ENCODE results near the gene SLC35G4. TPM values are rescaled to one million over a fixed set of nuclear protein-coding genes. Genes with fewer than 3 reads are reported as not detected.

SLC35G4 gene
- total and polyA plus RNA-seq, 12 donors: not detected

DNA sequence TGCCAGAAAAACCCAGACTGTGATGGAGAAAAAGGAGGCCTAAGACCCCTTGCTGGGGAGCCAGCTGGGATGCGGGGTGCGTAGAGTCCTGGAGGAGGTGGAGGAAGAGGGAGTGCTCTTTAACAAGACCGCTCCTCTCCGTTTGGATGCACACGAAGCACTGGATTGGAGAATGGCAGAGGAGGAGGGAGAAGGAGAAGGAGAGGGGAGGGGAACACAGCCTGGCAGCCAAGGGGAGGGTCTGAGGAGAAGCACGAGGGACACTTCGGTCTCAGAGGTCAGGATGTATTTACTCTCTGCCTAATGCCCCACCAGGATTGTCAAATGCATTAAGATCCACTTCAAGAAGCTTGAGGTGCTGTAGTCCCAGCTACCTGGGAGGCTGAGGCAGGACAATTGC is 42.0 kb upstream of the SLC35G4 start:
- H3K27me3 ChIP-seq: no peaks in the 10 kb centered on the region
- TF ChIP-seq CTCF (IDR thresholded peaks at IDR 0.05) (no peak), POLR2A (IDR thresholded peaks at IDR 0.05) (no peak)
- no peaks in the 10 kb centered on the region for H3K9me3 ChIP-seq (replicated peaks in 1 of 3)
- 73 to 78% (median 77%) methylated on average over 7 of the region's 7 CpGs for WGBS, 4 donors
- no peak overlapping the region for H3K27ac ChIP-seq
- intact Hi-C loops (cut with DNase I): no loop called here
- H3K4me3 ChIP-seq: no peak overlapping the region
- no peaks in the 10 kb centered on the region for H3K4me1 ChIP-seq (replicated peaks in 1 of 2)
- no peak for DNase-seq
- no peaks in the 10 kb centered on the region for H3K36me3 ChIP-seq (replicated peaks in 1 of 2)

DNA sequence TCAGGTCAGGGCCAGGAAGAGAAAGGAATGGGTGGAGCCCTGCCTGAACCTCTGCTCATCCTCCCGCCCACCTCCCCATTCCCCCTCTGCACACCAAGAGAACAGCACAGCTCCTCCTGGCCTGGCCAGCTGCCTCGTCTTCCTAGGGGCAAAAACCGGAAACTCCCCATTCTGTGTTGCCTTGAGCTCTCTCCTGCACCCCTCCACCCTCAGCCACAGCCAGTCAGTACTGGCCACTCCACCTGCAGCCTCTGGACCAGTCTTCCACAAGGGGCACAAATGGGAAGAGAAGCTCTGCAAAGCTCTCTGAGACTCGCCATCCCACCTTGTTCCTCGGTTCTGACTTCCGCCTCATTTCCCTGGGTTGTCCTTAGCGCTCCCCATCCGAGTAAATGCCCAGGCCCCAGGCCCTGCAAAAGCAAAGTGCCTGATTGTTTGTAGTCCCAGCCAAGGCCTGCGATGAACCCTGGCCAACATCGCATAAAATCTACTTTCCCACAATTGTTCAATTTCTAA is 39.3 kb upstream of the SLC35G4 start:
- no peak for TF ChIP-seq CTCF (IDR thresholded peaks at IDR 0.05)
- TF ChIP-seq POLR2A (IDR thresholded peaks at IDR 0.05): no peak
- no peak overlapping the region for H3K4me3 ChIP-seq
- no peaks in the 10 kb centered on the region for H3K9me3 ChIP-seq (replicated peaks in 1 of 3)
- DNase-seq: no peak
- intact Hi-C loops (cut with DNase I): no loop called here
- no peaks in the 10 kb centered on the region for H3K27me3 ChIP-seq
- H3K27ac ChIP-seq: no peak overlapping the region
- WGBS, 4 donors: 78 to 82% (median 81%) methylated on average over 10 of the region's 10 CpGs
- H3K4me1 ChIP-seq (replicated peaks in 1 of 2): no peaks in the 10 kb centered on the region
- no peaks in the 10 kb centered on the region for H3K36me3 ChIP-seq (replicated peaks in 1 of 2)

DNA sequence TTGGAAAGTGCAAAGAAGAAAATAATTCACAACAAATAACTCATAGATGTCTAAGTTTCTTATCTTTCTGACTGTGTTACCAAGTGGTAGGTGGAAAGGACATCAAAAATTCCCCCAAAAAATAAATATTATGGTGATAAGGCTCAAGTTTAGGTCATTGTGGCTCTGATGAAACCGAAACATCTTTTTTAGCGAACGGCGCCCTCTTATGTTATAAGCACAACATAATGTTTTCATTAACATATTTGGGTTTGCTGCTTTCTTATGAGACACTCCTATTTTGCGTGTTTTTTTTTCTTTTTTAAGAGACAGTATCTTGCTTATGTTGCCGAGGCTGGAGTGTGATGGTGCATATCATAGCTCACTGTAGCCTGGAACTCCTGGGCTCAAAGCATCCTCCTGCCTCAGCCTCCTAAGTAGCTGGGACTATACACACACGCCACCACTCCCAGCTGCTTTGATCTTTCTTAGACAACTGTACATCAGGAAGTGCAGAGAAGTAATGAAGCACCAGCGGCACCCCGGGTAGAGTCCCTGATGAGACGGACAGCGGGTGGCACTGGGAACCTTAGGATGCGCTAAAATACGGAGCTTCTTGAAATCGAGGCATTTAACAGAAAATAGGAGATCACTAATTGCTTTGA is 38.5 kb upstream of the SLC35G4 start:
- no peak for DNase-seq
- 76 to 82% (median 79%) methylated on average over 14 of the region's 14 CpGs for WGBS, 4 donors
- Histone ChIP-seq H3K36me3 (replicated peaks in 1 of 2) (no peaks in the 10 kb centered on the region), H3K4me1 (replicated peaks in 1 of 2) (no peaks in the 10 kb centered on the region), H3K27ac (no peak overlapping the region), H3K9me3 (replicated peaks in 1 of 3) (no peaks in the 10 kb centered on the region), H3K27me3 (no peaks in the 10 kb centered on the region), H3K4me3 (no peak overlapping the region)
- intact Hi-C loops (cut with DNase I): no loop called here
- TF ChIP-seq POLR2A (IDR thresholded peaks at IDR 0.05) (no peak), CTCF (IDR thresholded peaks at IDR 0.05) (no peak)

DNA sequence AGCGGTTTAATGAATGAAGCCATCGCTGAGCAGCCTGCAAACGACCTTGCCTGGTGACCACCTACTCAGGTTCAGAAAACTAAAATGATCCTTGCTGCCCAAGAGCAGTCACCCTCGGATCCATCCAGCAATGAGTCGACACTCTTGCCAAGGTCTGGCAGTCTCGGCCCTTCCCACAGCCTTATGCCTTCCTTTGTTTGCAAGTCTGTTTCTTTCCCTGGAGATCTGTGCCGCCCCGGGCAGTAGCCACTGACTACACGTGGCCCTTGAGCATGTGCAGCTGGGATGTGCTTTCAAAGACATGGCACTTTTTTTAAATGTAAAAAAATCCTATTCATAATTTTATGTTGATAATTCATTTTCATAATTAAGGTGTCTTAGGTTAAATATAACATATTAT is 37.2 kb upstream of the SLC35G4 start:
- H3K27ac ChIP-seq: no peak overlapping the region
- no peaks in the 10 kb centered on the region for H3K4me1 ChIP-seq (replicated peaks in 1 of 2)
- TF ChIP-seq CTCF (IDR thresholded peaks at IDR 0.05) (no peak), POLR2A (IDR thresholded peaks at IDR 0.05) (no peak)
- H3K36me3 ChIP-seq (replicated peaks in 1 of 2): no peaks in the 10 kb centered on the region
- no peak for DNase-seq
- intact Hi-C loops (cut with DNase I): no loop called here
- no peak overlapping the region for H3K4me3 ChIP-seq
- 48 to 75% (median 61%) methylated on average over 9 of the region's 9 CpGs for WGBS, 4 donors
- no peaks in the 10 kb centered on the region for H3K27me3 ChIP-seq
- H3K9me3 ChIP-seq (replicated peaks in 1 of 3): no peaks in the 10 kb centered on the region
